HG03354 (cell line): ENCODE results near the gene EXOC6B.
A peak's percentile ranks its signal among the peaks of the same experiment; 100 is the strongest.
"Not testable (repeated sequence)": the region's sequence is repeated elsewhere in the genome, so short reads cannot be mapped to it uniquely, and the experiment has no call there.

ENCODE experiments used
- ATAC-seq: cut with Tn5 transposase; IDR thresholded peaks from one replicate; pipeline ENCODE4 v1.9.1; 2021; ENCODE audit warnings: mild to moderate bottlenecking; ENCODE audit not compliant: unreplicated experiment, poor library complexity, severe bottlenecking

Gene EXOC6B

DNA sequence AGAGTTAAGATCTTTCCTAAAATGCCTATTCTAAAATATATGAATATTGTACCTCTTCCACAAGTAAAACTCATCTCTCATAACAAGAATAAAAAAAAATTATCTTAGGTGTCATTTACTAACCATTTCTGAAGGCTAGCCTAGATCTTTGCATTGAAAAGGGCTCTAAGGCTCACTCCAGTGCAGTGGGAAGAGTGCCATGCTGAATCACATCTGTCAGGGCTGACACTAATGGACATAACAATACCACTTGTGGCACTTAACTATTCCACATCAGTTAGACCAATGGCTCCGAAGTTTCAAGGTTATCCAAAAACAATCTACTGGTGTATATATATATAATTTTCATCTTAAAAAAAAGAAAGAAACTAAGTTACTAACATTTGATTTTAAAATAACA lies 130.2 kb downstream of the EXOC6B start:
- ATAC-seq = no peak

DNA sequence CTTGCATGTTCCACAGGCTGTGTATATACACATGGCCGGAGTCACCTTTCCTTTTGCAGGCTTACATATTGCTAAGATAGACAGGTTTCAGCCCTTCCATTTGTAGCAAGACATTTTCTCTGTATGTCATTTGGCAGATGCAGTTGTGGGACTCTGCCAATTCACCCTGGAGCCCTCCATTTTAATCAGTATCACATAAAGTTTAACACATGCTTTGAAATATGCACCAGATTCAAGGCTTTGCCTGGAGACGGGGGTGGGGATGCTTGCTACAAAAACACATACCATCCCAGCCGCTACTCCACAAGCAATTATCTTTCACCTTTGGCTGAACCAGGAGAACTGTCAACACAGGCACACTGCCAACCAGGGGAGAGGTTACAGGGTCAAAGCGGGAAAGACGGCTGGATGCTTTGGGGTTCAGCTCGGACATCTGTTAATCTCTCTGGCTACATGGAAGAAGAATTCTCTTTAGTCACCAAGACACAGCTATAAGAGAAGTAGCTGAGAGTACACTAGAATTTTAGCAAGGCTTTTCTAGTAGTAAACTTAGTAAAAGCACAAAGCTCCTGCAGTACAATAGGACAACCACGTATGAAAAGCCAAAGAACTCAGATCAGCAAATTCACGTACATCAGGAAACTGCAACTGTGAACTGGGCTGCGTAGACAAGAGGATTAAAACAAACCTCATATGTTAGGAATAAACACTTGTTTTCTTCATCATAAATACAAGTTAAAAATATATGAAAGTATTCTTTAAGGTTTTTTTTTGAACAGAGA lies 130.9 kb downstream of the EXOC6B start:
- no peak for ATAC-seq

DNA sequence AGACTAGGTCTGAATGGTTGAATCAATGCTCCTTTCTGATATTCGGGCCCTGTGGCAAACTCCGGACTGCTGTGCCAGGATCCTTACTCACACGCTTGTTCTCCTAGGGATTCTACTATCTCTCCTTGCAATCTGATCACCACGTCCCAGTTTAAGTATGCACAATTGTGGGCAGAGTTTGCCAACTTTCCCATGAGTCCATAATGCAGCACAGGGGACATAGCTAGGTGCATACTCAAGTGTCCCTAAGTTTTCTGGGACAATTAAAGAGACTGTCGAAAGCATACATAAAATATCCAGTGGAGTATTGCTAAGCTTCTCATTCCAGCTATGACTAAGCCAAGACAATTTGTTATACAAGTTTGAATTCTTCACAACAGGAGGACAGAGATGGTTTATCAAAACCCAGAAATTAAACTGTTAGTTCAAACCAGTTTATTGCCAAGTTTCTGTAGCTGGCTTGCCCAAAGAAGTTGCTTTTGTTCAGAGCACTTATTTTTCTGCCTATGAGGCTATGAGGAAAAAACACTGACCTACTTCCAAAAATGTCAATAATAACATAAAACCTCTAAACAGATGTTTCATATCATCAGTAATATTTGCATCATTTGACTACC lies 136.1 kb downstream of the EXOC6B start:
- no peak for ATAC-seq

GRCh38 chr2:72685638-72686213 lies 140.1 kb downstream of the EXOC6B start:
- no peak for ATAC-seq

DNA sequence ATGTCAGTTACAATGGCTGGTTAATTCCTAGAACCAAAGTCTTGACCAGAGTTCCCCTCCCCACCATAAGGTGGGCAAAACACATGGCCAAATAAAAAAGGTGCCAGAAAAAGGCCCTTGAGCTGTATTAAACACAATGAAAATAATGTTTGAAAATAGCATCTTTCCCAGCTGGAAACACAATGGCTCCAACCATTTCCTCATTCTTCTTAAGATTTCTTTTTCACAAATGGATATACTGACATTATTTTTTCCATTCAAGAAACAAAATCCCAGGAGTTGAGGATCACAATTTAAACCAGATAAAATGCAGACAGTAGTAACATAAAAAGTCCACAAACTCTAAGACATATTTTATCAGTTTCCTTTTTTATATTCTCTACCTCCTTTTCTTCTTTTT lies 143.8 kb downstream of the EXOC6B start:
- ATAC-seq = no peak

DNA sequence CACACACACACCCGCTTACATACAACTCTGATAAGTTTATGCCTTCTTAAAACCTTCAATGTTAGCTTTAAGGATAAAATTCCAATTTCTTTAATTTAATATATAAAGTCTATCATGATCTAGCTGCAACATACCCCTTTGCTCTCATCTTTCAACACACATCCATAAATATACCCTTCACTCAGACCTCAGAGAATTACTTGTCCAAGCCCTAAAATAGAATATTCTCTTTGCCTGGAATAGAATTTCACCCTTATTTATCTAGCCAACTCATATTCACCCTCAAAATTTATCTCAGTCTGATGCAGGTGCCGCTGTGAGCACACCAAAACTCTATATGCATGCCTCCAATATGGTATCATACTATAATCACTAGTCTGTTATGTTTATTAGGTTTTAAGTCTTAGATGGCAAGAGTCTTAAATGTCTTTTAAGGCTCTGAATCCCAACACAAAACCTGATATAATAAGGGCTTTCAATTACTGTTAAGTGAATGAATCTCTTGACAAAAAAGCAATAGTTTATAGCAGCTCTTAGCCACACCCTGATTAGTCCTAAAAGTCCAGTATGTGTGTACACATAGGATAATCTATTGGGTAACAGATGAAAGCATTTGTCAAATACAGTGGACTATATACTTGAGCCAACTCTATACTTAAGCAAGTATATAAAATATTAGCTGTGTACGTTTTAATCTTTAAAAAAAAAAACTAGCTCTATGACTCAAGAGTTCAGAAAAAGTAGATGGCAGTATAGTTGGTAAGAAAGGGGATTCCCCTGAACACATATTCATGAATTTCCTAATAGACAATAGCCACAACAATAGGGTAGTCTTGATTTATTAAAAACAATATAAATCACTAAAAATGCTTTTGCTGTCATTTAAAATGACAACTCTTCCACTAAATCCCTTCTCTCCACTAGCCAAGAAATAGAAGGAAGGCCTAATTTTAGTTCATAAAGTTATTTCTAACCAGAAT lies 144.5 kb downstream of the EXOC6B start:
- ATAC-seq = no peak

DNA sequence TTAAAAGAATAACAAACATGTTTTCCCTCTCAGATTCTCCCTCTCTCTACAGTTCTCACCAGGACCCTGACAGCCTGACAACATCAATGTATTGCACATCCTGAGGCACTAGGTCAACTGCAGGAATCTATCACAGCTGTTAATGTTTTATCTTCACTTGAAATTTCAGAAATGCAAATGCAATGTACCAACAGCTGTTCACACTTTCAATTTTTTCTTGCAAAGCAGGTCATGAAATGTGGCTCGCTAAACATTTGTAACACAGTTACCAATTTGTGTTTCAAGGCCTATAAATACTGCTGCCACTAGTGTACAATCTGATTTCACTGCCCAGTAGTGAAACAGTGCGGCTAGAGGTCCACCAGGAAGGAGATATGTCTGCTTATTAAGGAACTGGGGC lies 147.8 kb downstream of the EXOC6B start:
- ATAC-seq = peak; percentile 91

GRCh38 chr2:72676341-72677025 lies 149.3 kb downstream of the EXOC6B start:
- ATAC-seq = no peak

- ATAC-seq = no peak
Measured at GRCh38 chr2:72674982-72675915, 150.6 kb downstream of the EXOC6B start.

GRCh38 chr2:72673279-72673678 lies 152.6 kb downstream of the EXOC6B start:
- ATAC-seq = no peak

DNA sequence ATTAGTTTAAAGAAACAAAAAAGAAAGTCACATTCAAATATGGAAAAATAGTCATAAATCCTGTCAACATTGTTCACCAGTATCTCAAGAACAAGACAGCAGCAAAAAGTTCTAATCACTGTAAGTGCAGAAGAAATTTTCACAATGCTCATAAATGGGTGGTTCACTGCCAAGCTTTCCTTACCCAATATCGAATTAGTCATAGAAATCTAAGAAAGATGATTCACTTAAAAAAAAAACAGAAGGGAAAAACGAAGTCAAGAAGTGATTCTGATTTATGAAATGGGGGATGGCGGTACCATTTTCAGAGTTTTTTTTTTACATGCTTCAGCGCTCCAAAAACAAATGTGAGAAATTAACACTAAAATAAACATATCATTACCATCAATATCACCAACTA lies 156.7 kb downstream of the EXOC6B start:
- no peak for ATAC-seq

DNA sequence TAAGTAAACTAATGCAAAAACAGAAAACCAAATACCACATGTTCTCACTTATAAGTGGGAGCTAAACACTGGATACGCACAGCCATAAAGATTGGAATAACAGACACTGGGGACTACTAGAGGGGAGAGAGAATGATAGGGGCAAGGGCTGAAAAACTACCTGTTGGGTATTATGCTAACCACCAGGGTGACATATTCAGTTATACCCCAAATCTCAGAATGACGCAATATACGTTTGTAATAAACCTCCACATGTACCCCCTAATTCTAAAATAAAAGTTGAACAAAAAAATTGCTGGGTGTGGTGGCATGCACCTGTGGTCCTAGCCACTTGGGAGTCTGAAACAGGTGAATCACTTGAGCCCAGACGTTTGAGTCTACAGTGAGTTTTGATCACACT lies 157.2 kb downstream of the EXOC6B start:
- no peak for ATAC-seq

- no peak for ATAC-seq
Measured at GRCh38 chr2:72665448-72665847, 160.4 kb downstream of the EXOC6B start.

DNA sequence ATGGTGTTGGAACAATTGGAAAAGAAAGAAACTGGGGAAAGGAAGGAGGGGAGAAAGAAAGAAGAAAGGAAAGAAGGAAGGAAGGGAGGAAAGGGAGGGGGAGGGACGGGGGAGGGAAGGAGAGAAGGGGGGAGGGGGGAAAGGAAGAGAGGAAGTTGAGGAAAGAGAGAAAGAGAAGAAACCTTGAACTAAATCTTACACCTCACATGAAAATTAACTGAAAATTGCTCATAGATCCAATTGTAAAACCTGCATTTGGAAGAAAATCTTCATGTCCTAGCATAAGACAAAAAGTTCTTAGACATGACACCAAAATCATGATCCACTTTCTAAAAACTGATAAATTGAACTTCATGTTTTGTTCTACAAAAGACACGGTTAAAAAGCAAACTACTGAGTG lies 163.8 kb downstream of the EXOC6B start:
- ATAC-seq = no peak

GRCh38 chr2:72649810-72650209 lies 176.0 kb downstream of the EXOC6B start:
- no peak for ATAC-seq

- ATAC-seq = not testable (repeated sequence)
Measured at GRCh38 chr2:72641221-72641620, 184.6 kb downstream of the EXOC6B start.

DNA sequence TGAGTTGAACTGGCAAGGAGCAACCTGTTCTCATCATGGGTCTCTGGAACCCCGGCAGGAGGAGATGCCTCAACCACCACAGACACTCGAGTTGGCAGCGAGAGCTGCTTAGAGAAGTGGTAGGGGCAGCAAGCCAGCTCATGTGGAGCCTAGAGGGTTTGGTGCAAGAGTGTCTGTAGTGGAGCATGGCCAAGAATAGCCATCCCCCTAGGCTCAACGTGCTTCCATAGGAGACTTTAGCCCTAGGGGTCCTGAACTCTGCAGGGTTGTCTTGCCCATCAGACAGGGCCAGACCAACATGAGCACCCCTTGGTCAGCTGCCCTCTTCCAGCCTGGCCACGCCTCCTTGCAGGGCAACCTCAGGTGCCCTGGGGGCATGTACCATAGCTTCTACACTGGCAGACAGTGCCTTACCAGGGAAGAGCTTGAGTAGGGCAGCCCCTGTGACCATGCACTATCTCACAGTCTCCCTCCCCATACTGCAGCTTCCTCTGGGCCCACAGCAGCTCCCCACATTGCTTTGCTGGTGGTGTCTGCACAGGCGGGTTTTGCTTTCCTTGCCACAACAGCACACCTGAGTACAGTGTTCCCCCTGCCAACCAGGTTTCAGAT lies 187.1 kb downstream of the EXOC6B start:
- no peak for ATAC-seq

- ATAC-seq = no peak
Measured at GRCh38 chr2:72636210-72636609, 189.6 kb downstream of the EXOC6B start.
